ENCODE results near the gene NAB2. TPM values are rescaled to one million over a fixed set of nuclear protein-coding genes. Genes with fewer than 3 reads are reported as not detected.

Gene NAB2
- total and polyA plus RNA-seq, 9 of the 15 experiments (the other 6 are each of a cell fraction or from before 2014, with no cell fraction given): 0.45 to 40.9 (median 20.4) TPM

- TF ChIP-seq, protein P1, sequence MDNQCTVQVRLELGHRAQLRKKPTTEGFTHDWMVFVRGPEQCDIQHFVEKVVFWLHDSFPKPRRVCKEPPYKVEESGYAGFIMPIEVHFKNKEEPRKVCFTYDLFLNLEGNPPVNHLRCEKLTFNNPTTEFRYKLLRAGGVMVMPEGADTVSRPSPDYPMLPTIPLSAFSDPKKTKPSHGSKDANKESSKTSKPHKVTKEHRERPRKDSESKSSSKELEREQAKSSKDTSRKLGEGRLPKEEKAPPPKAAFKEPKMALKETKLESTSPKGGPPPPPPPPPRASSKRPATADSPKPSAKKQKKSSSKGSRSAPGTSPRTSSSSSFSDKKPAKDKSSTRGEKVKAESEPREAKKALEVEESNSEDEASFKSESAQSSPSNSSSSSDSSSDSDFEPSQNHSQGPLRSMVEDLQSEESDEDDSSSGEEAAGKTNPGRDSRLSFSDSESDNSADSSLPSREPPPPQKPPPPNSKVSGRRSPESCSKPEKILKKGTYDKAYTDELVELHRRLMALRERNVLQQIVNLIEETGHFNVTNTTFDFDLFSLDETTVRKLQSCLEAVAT (IDR thresholded peaks at IDR 0.05): peak; percentile 76 to 85
- TF ChIP-seq RFX1 (IDR thresholded peaks at IDR 0.05) (no peak), E2F8 (IDR thresholded peaks at IDR 0.05; ENCODE audit: low read depth, partially characterized antibody) (peak; percentile 44), NFE2L1 (tag; IDR thresholded peaks at IDR 0.05; ENCODE audit: borderline replicate concordance, low read depth) (no peak), ZNF175 (CRISPR knock-in tag; IDR thresholded peaks at IDR 0.05; ENCODE audit: low read depth) (no peak; the same call in 1 of the 2 replicates), RBM15 (IDR thresholded peaks at IDR 0.05; ENCODE audit: insufficient read depth, low read length) (no peak), ARID3A (IDR thresholded peaks at IDR 0.05; ENCODE audit: borderline replicate concordance, low read depth, low read length) (no peak), PRPF4 (IDR thresholded peaks at IDR 0.05; ENCODE audit: insufficient read depth, low read depth, low read length, poor library complexity, severe bottlenecking) (no peak), C11orf30 (IDR thresholded peaks at IDR 0.05; ENCODE audit: low read depth) (no peak), KLF6 (CRISPR knock-in tag; IDR thresholded peaks at IDR 0.05; ENCODE audit: borderline replicate concordance) (no peak), NFXL1 (CRISPR knock-in tag; IDR thresholded peaks at IDR 0.05) (no peak), ZNF668 (CRISPR knock-in tag; IDR thresholded peaks at IDR 0.05) (no peak), CBX3 (IDR thresholded peaks at IDR 0.05; ENCODE audit: borderline replicate concordance in 1 of 2, low read length in 2 of 2) (no peak), FOXM1 (IDR thresholded peaks at IDR 0.05; ENCODE audit: low read depth) (no peak), FOXM1 (CRISPR knock-in tag; IDR thresholded peaks at IDR 0.05; ENCODE audit: low read depth) (no peak), CTBP1 (IDR thresholded peaks at IDR 0.05; ENCODE audit: borderline replicate concordance) (no peak; the same call in 1 of the 2 replicates), TCF3 (CRISPR knock-in tag; IDR thresholded peaks at IDR 0.05) (no peak), SMARCC2 (IDR thresholded peaks at IDR 0.05; ENCODE audit: low read depth) (no peak), FOXK2 (conservative IDR thresholded peaks at IDR 0.05 in 1 of 2, IDR thresholded peaks at IDR 0.05 in 1 of 2; ENCODE audit: low read depth in 2 of 2) (peak; percentile 63 to 70; a peak in 2 of 4 replicates)
- TF ChIP-seq, protein P2, sequence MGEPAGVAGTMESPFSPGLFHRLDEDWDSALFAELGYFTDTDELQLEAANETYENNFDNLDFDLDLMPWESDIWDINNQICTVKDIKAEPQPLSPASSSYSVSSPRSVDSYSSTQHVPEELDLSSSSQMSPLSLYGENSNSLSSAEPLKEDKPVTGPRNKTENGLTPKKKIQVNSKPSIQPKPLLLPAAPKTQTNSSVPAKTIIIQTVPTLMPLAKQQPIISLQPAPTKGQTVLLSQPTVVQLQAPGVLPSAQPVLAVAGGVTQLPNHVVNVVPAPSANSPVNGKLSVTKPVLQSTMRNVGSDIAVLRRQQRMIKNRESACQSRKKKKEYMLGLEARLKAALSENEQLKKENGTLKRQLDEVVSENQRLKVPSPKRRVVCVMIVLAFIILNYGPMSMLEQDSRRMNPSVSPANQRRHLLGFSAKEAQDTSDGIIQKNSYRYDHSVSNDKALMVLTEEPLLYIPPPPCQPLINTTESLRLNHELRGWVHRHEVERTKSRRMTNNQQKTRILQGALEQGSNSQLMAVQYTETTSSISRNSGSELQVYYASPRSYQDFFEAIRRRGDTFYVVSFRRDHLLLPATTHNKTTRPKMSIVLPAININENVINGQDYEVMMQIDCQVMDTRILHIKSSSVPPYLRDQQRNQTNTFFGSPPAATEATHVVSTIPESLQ (CRISPR knock-in tag; IDR thresholded peaks at IDR 0.05): no peak
Measured at GRCh38 chr12:57111031-57111734, 22.3 kb downstream of the NAB2 start, which contains the start of gene STAT6 (continued).

Measured in K562 (cell line).